H54 (cell line): ENCODE data around the gene CNKSR3.
"Not testable (repeated sequence)": the region's sequence is repeated elsewhere in the genome, so short reads cannot be mapped to it uniquely, and the experiment has no call there.

ENCODE experiments used
- DNase-seq: peaks from one replicate; pipeline ENCODE4 v3.0.0; 2011; ENCODE audit warnings: low spot score, mixed read lengths; ENCODE audit not compliant: insufficient read length
- FAIRE-seq: peaks from 3 replicates; lab custom pipeline; 2011; peaks lifted over from hg19 to GRCh38; lab: Jason Lieb, UNC
- POLR2A ChIP-seq: IDR thresholded peaks from 2 replicates; pipeline ENCODE4 v1.6.1; 2011; ENCODE audit warnings: low read depth, mild to moderate bottlenecking, low read length

Gene CNKSR3

GRCh38 chr6:154515826-154516225 lies 5.3 kb upstream of the CNKSR3 start:
- FAIRE-seq (no peak), DNase-seq (no peak)
- no peak for TF ChIP-seq POLR2A

- not testable (repeated sequence) for FAIRE-seq, DNase-seq
These were observed 4.6 kb upstream of the CNKSR3 start for GRCh38 chr6:154515076-154515475.

GRCh38 chr6:154514481-154514880 lies 4.0 kb upstream of the CNKSR3 start:
- TF ChIP-seq POLR2A = no peak
- FAIRE-seq (no peak), DNase-seq (no peak)

GRCh38 chr6:154513601-154514320 lies 3.3 kb upstream of the CNKSR3 start:
- no peak for TF ChIP-seq POLR2A
- FAIRE-seq (no peak), DNase-seq (no peak)

GRCh38 chr6:154512201-154512600 lies 1.7 kb upstream of the CNKSR3 start:
- DNase-seq = no peak
- no peak for TF ChIP-seq POLR2A
- no peak for FAIRE-seq

GRCh38 chr6:154511791-154512190 lies 1.3 kb upstream of the CNKSR3 start:
- FAIRE-seq (no peak), DNase-seq (no peak)

GRCh38 chr6:154509421-154510143 lies 903 bp downstream of the CNKSR3 start:
- DNase-seq = no peak
- FAIRE-seq = no peak
- TF ChIP-seq POLR2A = no peak

More at GRCh38 chr6:154511791-154512190, 1.3 kb upstream of the CNKSR3 start:
- no peak for TF ChIP-seq POLR2A

- no peak for FAIRE-seq
- DNase-seq = peak; percentile 28
- no peak for TF ChIP-seq POLR2A
These were observed 1.7 kb downstream of the CNKSR3 start for GRCh38 chr6:154508573-154509375.

- DNase-seq (no peak), FAIRE-seq (no peak)
These were observed 3.2 kb downstream of the CNKSR3 start for GRCh38 chr6:154506991-154507898.

GRCh38 chr6:154506582-154506981 lies 3.9 kb downstream of the CNKSR3 start:
- no peak for TF ChIP-seq POLR2A
- DNase-seq (no peak), FAIRE-seq (no peak)

More at GRCh38 chr6:154506991-154507898, 3.2 kb downstream of the CNKSR3 start:
- no peak for TF ChIP-seq POLR2A

- DNase-seq (no peak), FAIRE-seq (no peak)
- no peak for TF ChIP-seq POLR2A
These were observed 4.4 kb downstream of the CNKSR3 start for GRCh38 chr6:154506108-154506507.

GRCh38 chr6:154504865-154505449 lies 5.5 kb downstream of the CNKSR3 start:
- no peak for TF ChIP-seq POLR2A
- DNase-seq (no peak), FAIRE-seq (no peak)

- no peak for TF ChIP-seq POLR2A
- no peak for DNase-seq
- FAIRE-seq = no peak
These were observed 6.4 kb downstream of the CNKSR3 start for GRCh38 chr6:154504102-154504501.

GRCh38 chr6:154503658-154504057 lies 6.8 kb downstream of the CNKSR3 start:
- no peak for TF ChIP-seq POLR2A
- FAIRE-seq (no peak), DNase-seq (no peak)
